Right lobe of liver (tissue), 4 donors: ENCODE results near the gene SNX12.

Source experiments
- CTCF ChIP-seq, 4 donors: fragments of 200-600 bp in 3 of 4; fragments of 450-650 bp in 1 of 4; IDR thresholded peaks; one replicate each; pipeline versions ENCODE4 v1.5.1 to v1.8.0; 2016 to 2022; ENCODE audit warnings: antibody characterized with exemption in 4 of 4, mild to moderate bottlenecking in 2 of 4
- POLR2A ChIP-seq: fragments of 450-650 bp; IDR thresholded peaks from one replicate; pipeline ENCODE4 v1.6.1; 2017; ENCODE audit warnings: antibody characterized with exemption, mild to moderate bottlenecking
- donor health status: DM: no; HTN: no; CAD: no.
- donor health status: DM: no; HTN: no; CAD: no.
- donor health status: DM: no; HTN: yes; CAD: no.

- TF ChIP-seq CTCF (IDR thresholded peaks at IDR 0.05): no peak
- no peak for TF ChIP-seq POLR2A
Measured at GRCh38 chrX:71082822-71083221, 14.7 kb upstream of the SNX12 start.
